Measurements from ENCODE around the gene MAMDC4. TPM values are rescaled to one million over a fixed set of nuclear protein-coding genes. Genes with fewer than 3 reads are reported as not detected.

MAMDC4 gene
- total and polyA plus RNA-seq, 2 experiments from 2014 or later: 1.7 to 6.8 TPM

DNA sequence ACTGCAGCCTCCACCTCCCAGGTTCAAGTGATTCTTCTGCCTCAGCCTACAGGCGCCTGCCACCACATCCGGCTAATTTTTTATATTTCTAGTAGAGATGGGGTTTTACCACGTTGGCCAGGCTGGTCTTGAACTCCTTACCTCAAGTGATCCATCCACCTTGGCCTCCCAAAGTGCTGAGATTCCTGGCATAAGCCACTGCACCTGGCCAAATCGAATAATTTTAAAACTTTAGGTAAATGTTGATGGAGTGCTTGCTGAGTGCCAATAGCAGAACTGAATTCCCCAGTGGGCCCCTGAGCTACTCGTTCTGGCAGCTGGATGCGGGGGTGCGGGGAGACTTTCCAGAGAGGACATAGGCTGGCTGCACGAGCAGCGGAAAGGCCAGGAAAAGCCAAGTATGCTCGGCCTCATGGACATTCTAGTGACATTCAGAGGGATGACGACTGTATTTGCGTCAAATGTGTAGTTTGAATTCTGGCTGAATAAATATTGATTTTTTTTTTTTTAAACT lies 51.0 kb downstream of the MAMDC4 start (continued):
- TF ChIP-seq ZNF462 (CRISPR knock-in tag; IDR thresholded peaks at IDR 0.05) (no peak), CREB1 (CRISPR knock-in tag; IDR thresholded peaks at IDR 0.05; ENCODE audit: low read depth) (no peak), NANOG (IDR thresholded peaks at IDR 0.05; ENCODE audit: borderline replicate concordance) (no peak), ZNF331 (CRISPR knock-in tag; IDR thresholded peaks at IDR 0.05; ENCODE audit: low read depth) (no peak), JUNB (IDR thresholded peaks at IDR 0.05; ENCODE audit: unreplicated experiment) (no peak)

DNA sequence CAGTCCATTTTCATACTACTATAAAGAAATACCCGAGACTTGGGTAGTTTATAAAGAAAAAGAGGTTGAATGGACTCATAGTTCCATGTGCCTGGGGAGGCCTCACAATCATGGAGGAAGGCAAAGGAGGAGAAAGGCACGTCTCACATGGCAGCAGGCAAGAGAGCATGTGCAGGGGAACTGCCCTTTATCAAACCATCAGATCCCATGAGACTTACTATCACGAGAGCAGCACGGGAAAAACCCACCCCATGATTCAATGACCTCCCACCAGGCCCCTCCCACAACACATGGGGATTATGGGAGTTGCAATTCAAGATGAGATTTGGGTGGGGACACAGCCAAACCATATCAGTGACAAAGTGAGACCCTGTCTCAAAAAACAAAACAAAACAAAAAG lies 54.1 kb downstream of the MAMDC4 start:
- no peak overlapping the region for H3K4me2 ChIP-seq
- no peak overlapping the region for H3K27ac Mint-ChIP-seq
- peaks cover 3% of the 10 kb centered on the region for H3K27me3 Mint-ChIP-seq (ENCODE audit: insufficient read depth, low read depth, poor library complexity)
- no peak overlapping the region for H3K4me3 ChIP-seq
- H3K79me2 ChIP-seq (replicated peaks; ENCODE audit: insufficient read depth): peaks cover 16% of the 10 kb centered on the region
- ATAC-seq (no peak), DNase-seq (ENCODE audit: low spot score) (no peak)
- H3F3A ChIP-seq (replicated peaks; ENCODE audit: low read depth): no peaks in the 10 kb centered on the region
- H3K36me3 Mint-ChIP-seq (ENCODE audit: low read depth): peaks cover 55% of the 10 kb centered on the region
- H3K36me3 ChIP-seq (ENCODE audit: insufficient read depth): peaks cover 9% of the 10 kb centered on the region; the same call in 1 of the 2 replicates
- H3K4me3 Mint-ChIP-seq: no peak overlapping the region
- H4K20me1 ChIP-seq (replicated peaks; ENCODE audit: insufficient read depth): peaks cover 7% of the 10 kb centered on the region
- H2AFZ ChIP-seq: no peak overlapping the region
- no peaks in the 10 kb centered on the region for H3K9me3 Mint-ChIP-seq
- no peaks in the 10 kb centered on the region for H3K9me2 ChIP-seq (ENCODE audit: insufficient read depth)
- no peaks in the 10 kb centered on the region for H3K4me1 ChIP-seq (ENCODE audit: insufficient read depth)
- no peaks in the 10 kb centered on the region for H3K27me3 ChIP-seq (ENCODE audit: insufficient read depth)
- H3K4me1 Mint-ChIP-seq: no peaks in the 10 kb centered on the region
- no peak overlapping the region for H3K27ac ChIP-seq (ENCODE audit: low read depth)
- TF ChIP-seq CTCF (conservative IDR thresholded peaks at IDR 0.05; ENCODE audit: low read depth in 2 of 2) (no peak), JUNB (IDR thresholded peaks at IDR 0.05; ENCODE audit: unreplicated experiment) (no peak), ZNF331 (CRISPR knock-in tag; IDR thresholded peaks at IDR 0.05; ENCODE audit: low read depth) (no peak), CREB1 (CRISPR knock-in tag; IDR thresholded peaks at IDR 0.05; ENCODE audit: low read depth) (no peak), REST (IDR thresholded peaks at IDR 0.05; ENCODE audit: unreplicated experiment) (no peak)
- TF ChIP-seq, protein P1, sequence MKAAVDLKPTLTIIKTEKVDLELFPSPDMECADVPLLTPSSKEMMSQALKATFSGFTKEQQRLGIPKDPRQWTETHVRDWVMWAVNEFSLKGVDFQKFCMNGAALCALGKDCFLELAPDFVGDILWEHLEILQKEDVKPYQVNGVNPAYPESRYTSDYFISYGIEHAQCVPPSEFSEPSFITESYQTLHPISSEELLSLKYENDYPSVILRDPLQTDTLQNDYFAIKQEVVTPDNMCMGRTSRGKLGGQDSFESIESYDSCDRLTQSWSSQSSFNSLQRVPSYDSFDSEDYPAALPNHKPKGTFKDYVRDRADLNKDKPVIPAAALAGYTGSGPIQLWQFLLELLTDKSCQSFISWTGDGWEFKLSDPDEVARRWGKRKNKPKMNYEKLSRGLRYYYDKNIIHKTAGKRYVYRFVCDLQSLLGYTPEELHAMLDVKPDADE (IDR thresholded peaks at IDR 0.05): no peak

Measured in GM23338 (cell line).